ENCODE data around the gene ZAR1L.
"Not testable (repeated sequence)": the region's sequence is repeated elsewhere in the genome, so short reads cannot be mapped to it uniquely, and the experiment has no call there.

DNA sequence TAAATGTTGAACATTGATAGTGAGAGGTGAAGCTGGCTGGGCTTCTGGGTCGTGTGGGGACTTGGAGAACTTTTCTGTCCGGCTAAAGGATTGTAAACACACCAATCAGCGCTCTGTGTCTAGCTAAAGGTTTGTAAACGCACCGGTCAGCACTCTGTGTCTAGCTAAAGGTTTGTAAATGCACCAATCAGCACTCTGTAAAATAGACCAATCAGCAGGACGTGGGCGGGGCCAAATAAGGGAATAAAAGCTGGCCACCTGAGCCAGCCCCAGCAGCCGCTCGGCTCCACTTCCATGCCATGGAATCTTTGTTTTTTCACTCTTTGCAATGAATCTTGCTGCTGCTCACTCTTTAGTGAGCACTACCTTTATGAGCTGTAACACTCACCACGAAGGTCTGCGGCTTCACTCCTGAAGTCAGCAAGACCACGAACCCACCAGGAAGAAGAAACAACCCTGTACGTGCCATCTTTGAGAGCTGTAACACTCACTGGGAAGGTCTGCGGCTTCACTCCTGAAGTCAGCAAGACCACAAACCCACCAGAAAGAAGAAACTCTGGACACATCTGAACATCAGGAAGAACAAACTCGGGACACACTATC is 35.8 kb upstream of the ZAR1L start:
- not testable (repeated sequence) for TF ChIP-seq POLR2AphosphoS5, POLR2A (IDR thresholded peaks at IDR 0.05)
- TF ChIP-seq, protein P1, sequence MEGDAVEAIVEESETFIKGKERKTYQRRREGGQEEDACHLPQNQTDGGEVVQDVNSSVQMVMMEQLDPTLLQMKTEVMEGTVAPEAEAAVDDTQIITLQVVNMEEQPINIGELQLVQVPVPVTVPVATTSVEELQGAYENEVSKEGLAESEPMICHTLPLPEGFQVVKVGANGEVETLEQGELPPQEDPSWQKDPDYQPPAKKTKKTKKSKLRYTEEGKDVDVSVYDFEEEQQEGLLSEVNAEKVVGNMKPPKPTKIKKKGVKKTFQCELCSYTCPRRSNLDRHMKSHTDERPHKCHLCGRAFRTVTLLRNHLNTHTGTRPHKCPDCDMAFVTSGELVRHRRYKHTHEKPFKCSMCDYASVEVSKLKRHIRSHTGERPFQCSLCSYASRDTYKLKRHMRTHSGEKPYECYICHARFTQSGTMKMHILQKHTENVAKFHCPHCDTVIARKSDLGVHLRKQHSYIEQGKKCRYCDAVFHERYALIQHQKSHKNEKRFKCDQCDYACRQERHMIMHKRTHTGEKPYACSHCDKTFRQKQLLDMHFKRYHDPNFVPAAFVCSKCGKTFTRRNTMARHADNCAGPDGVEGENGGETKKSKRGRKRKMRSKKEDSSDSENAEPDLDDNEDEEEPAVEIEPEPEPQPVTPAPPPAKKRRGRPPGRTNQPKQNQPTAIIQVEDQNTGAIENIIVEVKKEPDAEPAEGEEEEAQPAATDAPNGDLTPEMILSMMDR (IDR thresholded peaks at IDR 0.05), result not testable (repeated sequence)
